ENCODE results near the gene KCNQ2. TPM values are rescaled to one million over a fixed set of nuclear protein-coding genes. Genes with fewer than 3 reads are reported as not detected.
A peak's percentile ranks its signal among the peaks of the same experiment; 100 is the strongest.

The KCNQ2 gene
- total RNA-seq, 1 donor = 0.36 TPM

DNA sequence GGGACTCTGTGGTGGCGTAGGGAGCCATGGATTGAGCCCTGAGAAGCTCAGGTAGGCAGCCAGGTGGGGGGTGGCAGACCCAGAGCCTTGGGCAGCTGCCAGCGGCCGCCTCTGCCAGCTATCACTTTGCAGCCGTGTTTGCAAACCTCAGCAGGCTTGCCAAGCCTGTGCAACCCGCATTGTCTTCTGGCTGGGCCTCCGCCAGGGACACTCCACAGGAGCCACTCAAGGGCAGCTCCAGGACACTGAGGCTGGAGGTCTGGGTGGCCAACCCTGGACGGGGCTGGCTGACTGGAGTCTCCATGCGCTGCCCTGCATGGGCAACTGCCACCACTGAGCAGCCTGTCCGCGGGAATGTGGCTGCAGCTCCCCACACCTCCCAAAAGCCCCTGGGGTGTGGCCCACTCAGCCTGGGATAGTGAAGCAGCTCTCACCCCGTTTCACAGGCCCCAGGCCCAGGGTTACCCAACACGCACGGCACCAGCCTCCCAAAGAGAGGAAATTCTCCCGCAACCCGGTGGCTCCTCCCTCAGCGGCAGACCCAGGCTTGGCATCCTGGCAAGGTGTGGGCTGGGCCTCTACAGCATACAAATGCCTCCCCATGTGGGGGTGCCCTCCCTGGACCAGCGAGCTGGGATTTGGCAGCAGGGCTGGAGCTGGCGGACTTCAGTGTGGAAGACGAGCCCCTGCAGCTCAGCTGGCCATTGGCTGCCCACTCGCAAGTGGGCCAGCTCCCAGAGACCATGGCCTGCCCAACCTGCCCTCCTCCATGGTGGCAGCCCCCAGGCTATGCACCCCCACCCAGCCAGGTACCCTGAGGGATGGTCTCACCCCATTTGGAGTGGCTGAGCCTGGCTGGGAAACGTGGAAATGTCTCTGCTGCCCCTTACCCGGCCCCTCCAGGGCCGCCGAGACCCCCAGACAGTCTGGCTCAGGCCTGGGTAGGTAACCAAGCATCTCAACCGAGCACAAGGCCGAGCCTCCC, 114.2 kb downstream of the KCNQ2 start:
- Histone ChIP-seq H3K4me1 (ENCODE audit: insufficient read depth, low read length) (no peaks in the 10 kb centered on the region), H3K79me2 (ENCODE audit: insufficient read depth, low read length) (no peaks in the 10 kb centered on the region), H2AFZ (ENCODE audit: low read length) (no peak overlapping the region), H3K4me2 (ENCODE audit: insufficient read depth, low read length) (no peak overlapping the region), H4K20me1 (ENCODE audit: insufficient read depth, low read length) (no peaks in the 10 kb centered on the region), H3K9me3 (ENCODE audit: low read depth, low read length) (no peaks in the 10 kb centered on the region), H3K27ac (ENCODE audit: low read depth, low read length) (no peak overlapping the region), H3K27me3 (ENCODE audit: insufficient read depth, low read length) (peaks cover 4% of the 10 kb centered on the region), H3K36me3 (ENCODE audit: insufficient read depth, low read length) (no peaks in the 10 kb centered on the region), H3K4me3 (ENCODE audit: insufficient read depth, low read length) (no peak overlapping the region)
- no peak for TF ChIP-seq CTCF (IDR thresholded peaks at IDR 0.05; ENCODE audit: extremely low read depth, low read depth, low read length)
- no peak for DNase-seq (ENCODE audit: insufficient read length, low spot score, missing footprints)

- Histone ChIP-seq H3K27ac (ENCODE audit: low read depth, low read length) (no peak overlapping the region), H3K9me3 (ENCODE audit: low read depth, low read length) (no peaks in the 10 kb centered on the region), H2AFZ (ENCODE audit: low read length) (no peak overlapping the region), H3K27me3 (ENCODE audit: insufficient read depth, low read length) (no peaks in the 10 kb centered on the region), H3K4me2 (ENCODE audit: insufficient read depth, low read length) (no peak overlapping the region), H3K4me1 (ENCODE audit: insufficient read depth, low read length) (no peaks in the 10 kb centered on the region), H3K79me2 (ENCODE audit: insufficient read depth, low read length) (no peaks in the 10 kb centered on the region), H3K4me3 (ENCODE audit: insufficient read depth, low read length) (no peak overlapping the region), H3K36me3 (ENCODE audit: insufficient read depth, low read length) (no peaks in the 10 kb centered on the region), H4K20me1 (ENCODE audit: insufficient read depth, low read length) (no peaks in the 10 kb centered on the region)
- TF ChIP-seq CTCF (IDR thresholded peaks at IDR 0.05; ENCODE audit: extremely low read depth, low read depth, low read length) = no peak
- peak; percentile 86 for DNase-seq (ENCODE audit: insufficient read length, low spot score, missing footprints)
These were observed 115.2 kb downstream of the KCNQ2 start for GRCh38 chr20:63356931-63357879.

DNA sequence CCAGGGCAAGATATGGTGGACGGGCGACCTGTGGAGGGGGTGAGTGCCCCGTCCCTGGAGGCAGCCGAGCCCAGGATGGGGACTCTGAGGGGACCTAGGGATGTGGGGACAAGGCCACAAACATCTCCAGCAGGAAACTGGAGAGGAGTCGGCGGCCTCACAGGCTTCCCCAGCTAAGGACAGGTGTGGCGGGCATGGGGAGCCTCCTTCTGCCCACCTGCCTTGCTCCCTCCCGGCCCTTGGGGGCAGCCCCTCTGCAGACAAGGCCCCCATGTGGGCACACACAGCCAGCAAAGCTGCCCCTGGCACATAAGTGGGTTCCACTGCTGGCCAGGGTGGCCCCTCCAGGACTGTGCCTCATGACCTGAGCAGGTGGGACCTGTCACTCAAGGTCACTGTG, 115.9 kb downstream of the KCNQ2 start:
- Histone ChIP-seq H2AFZ (ENCODE audit: low read length) (no peak overlapping the region), H4K20me1 (ENCODE audit: insufficient read depth, low read length) (no peaks in the 10 kb centered on the region), H3K27ac (ENCODE audit: low read depth, low read length) (no peak overlapping the region), H3K27me3 (ENCODE audit: insufficient read depth, low read length) (no peaks in the 10 kb centered on the region), H3K9me3 (ENCODE audit: low read depth, low read length) (no peaks in the 10 kb centered on the region), H3K4me2 (ENCODE audit: insufficient read depth, low read length) (no peak overlapping the region), H3K4me3 (ENCODE audit: insufficient read depth, low read length) (no peak overlapping the region), H3K36me3 (ENCODE audit: insufficient read depth, low read length) (no peaks in the 10 kb centered on the region), H3K4me1 (ENCODE audit: insufficient read depth, low read length) (no peaks in the 10 kb centered on the region), H3K79me2 (ENCODE audit: insufficient read depth, low read length) (no peaks in the 10 kb centered on the region)
- no peak for TF ChIP-seq CTCF (IDR thresholded peaks at IDR 0.05; ENCODE audit: extremely low read depth, low read depth, low read length)
- no peak for DNase-seq (ENCODE audit: insufficient read length, low spot score, missing footprints)

Measured in osteoblast (primary cell).